SK-N-SH (cell line): Measurements from ENCODE around the gene UGT1A7.

Experiments
- CTCF ChIP-seq: fragments of 200-600 bp; sonication (generic); IDR thresholded peaks from 2 replicates; pipeline ENCODE4 v1.6.1; 2017; ENCODE audit warnings: antibody characterized with exemption, mild to moderate bottlenecking, moderate library complexity
- EP300 ChIP-seq, 2 experiments: IDR thresholded peaks; 2 replicates each; pipeline versions ENCODE4 v1.4.0 to v1.6.1; 2012; ENCODE audit warnings: borderline replicate concordance in 1 of 2, low read depth in 1 of 2, low read length in 1 of 2
- EZH2phosphoT487 ChIP-seq: fragments of 200-600 bp; sonication (generic); IDR thresholded peaks from 2 replicates; pipeline ENCODE4 v1.6.1; 2017; ENCODE audit warnings: low read depth, mixed run types, mild to moderate bottlenecking, antibody characterized with exemption, moderate library complexity, borderline replicate concordance
- FOXJ3 ChIP-seq: sonication (generic); formaldehyde crosslinking; IDR thresholded peaks from 2 replicates; pipeline ENCODE4 v1.5.1; 2020; ENCODE audit warnings: mild to moderate bottlenecking, missing genetic modification reagents
- GABPA ChIP-seq: IDR thresholded peaks from 2 replicates; pipeline ENCODE4 v1.4.0; 2012; ENCODE audit warnings: low read depth, mild to moderate bottlenecking
- MAX ChIP-seq: IDR thresholded peaks from 2 replicates; pipeline ENCODE4 v1.4.0; 2012; ENCODE audit warnings: low read depth
- MXI1 ChIP-seq: IDR thresholded peaks from 2 replicates; pipeline ENCODE4 v1.6.1; 2012; ENCODE audit warnings: mild to moderate bottlenecking, low read depth, low read length, improper control_type of control experiment
- PBX3 ChIP-seq: IDR thresholded peaks from 2 replicates; pipeline ENCODE4; 2012
- POLR2AphosphoS5 ChIP-seq: IDR thresholded peaks from 2 replicates; pipeline ENCODE4 v1.6.1; 2012; ENCODE audit warnings: low read depth, low read length
- RAD21 ChIP-seq: IDR thresholded peaks from 2 replicates; pipeline ENCODE4 v1.6.1; 2012; ENCODE audit warnings: mild to moderate bottlenecking, low read length
- RFX5 ChIP-seq: IDR thresholded peaks from 2 replicates; pipeline ENCODE4 v1.6.1; 2012; ENCODE audit warnings: mild to moderate bottlenecking, improper control_type of control experiment, low read length
- YY1 ChIP-seq: IDR thresholded peaks from 2 replicates; pipeline ENCODE4 v1.4.0; 2012; ENCODE audit warnings: low read depth, mild to moderate bottlenecking
- ZBTB33 ChIP-seq: IDR thresholded peaks from 2 replicates; pipeline ENCODE4 v1.4.0; 2012; ENCODE audit warnings: low read depth, borderline replicate concordance

GRCh38 chr2:233728723-233729301 lies 47.1 kb downstream of the UGT1A7 start, which contains the start of gene UGT1A3:
- TF ChIP-seq YY1 (no peak), CTCF (no peak), MAX (no peak), PBX3 (no peak), EP300 (IDR thresholded peaks at IDR 0.05; ENCODE audit: borderline replicate concordance in 1 of 2, low read depth in 1 of 2, low read length in 1 of 2) (no peak), MXI1 (no peak), POLR2AphosphoS5 (no peak), GABPA (no peak), FOXJ3 (CRISPR knock-in tag) (no peak), RFX5 (no peak), EZH2phosphoT487 (no peak), ZBTB33 (no peak), RAD21 (no peak)
